K562 (cell line): ENCODE results near the gene LEUTX. TPM values are rescaled to one million over a fixed set of nuclear protein-coding genes. Genes with fewer than 3 reads are reported as not detected.

Experiments used
- ATAC-seq: fragments of 200-7000 bp; cut with Tn5 transposase; 3 replicates; pipeline ENCODE4 v1.9.1; 2020; ENCODE audit warnings: moderate library complexity
- BruUV-seq: library from RNA; stranded (reverse); fragments of 400-500 nt; replicated peaks from 2 replicates; lab custom pipeline; 2021; lab: Mats Ljungman, UMichigan
- CTCF ChIA-PET: fragments of 300-600 bp; formaldehyde crosslinking; extraction: SDS; loops from one replicate; lab custom pipeline; 2021; ENCODE audit warnings: low intra/inter-chr PET ratio; lab: Yijun Ruan, JAX
- POLR2A ChIA-PET: fragments of 300-600, 350-650 bp; sonication (Branson Sonifier 250); formaldehyde crosslinking; extraction: SDS; loops from one replicate; lab custom pipeline; 2021; ENCODE audit warnings: antibody characterized with exemption, inconsistent platforms; lab: Yijun Ruan, JAX
- DNase-seq, 4 experiments: peaks; one replicate each; pipeline versions ENCODE4 v3.0.0 to v3.0.0-alpha.2; 2011 to 2018; ENCODE audit warnings: low spot score in 3 of 4, mixed read lengths in 3 of 4; ENCODE audit errors: extremely low read depth in 1 of 4
- FAIRE-seq: peaks from 2 replicates; lab custom pipeline; 2011; peaks lifted over from hg19 to GRCh38; lab: Jason Lieb, UNC
- H2AFZ ChIP-seq: 2 replicates; pipeline ENCODE4 v1.6.0; 2011; ENCODE audit warnings: low read depth, low read length, control low read depth, inconsistent platforms
- H3K27ac ChIP-seq: fragments of 200-600 bp; 3 replicates; pipeline ENCODE4 v1.8.0; 2011; ENCODE audit warnings: low read depth, mild to moderate bottlenecking, control low read depth, inconsistent platforms, low read length, moderate library complexity, mixed read lengths; ENCODE audit errors: extremely low read depth
- H3K27me3 ChIP-seq, 2 experiments: fragments of 300-600 bp in 1 of 2; 2 replicates in 1 of 2; 3 replicates in 1 of 2; pipeline versions ENCODE4 v1.6.0 to v1.8.0; 2011; ENCODE audit warnings: inconsistent platforms in 2 of 2, low read length in 2 of 2, mild to moderate bottlenecking in 1 of 2, mixed read lengths in 1 of 2, moderate library complexity in 1 of 2; ENCODE audit not compliant: control insufficient read depth in 2 of 2, insufficient read depth in 2 of 2
- H3K36me3 ChIP-seq: fragments of 300-600 bp; 3 replicates; pipeline ENCODE4 v1.8.0; 2011; ENCODE audit warnings: mild to moderate bottlenecking, low read length, inconsistent platforms; ENCODE audit not compliant: control insufficient read depth, insufficient read depth
- H3K4me1 ChIP-seq, 2 experiments: fragments of 200-600 bp in 1 of 2; replicated peaks in 1 of 2; 2 replicates in 1 of 2; 3 replicates in 1 of 2; pipeline versions ENCODE4 v1.5.1 to v1.8.0; 2011; ENCODE audit warnings: inconsistent platforms in 2 of 2, low read length in 2 of 2, mild to moderate bottlenecking in 1 of 2, mixed read lengths in 1 of 2, moderate library complexity in 1 of 2; ENCODE audit not compliant: control insufficient read depth in 2 of 2, insufficient read depth in 2 of 2
- H3K4me2 ChIP-seq: 2 replicates; pipeline ENCODE4 v1.6.1; 2011; ENCODE audit warnings: low read length, control low read depth, inconsistent platforms, mixed read lengths; ENCODE audit not compliant: insufficient read depth
- H3K4me3 ChIP-seq: fragments of 200-600 bp; sonication (generic), shearing (Covaris generic); 2 replicates; pipeline ENCODE4 v1.5.1; 2016; ENCODE audit warnings: control low read depth, inconsistent platforms
- H3K79me2 ChIP-seq: fragments of 200-600 bp; 3 replicates; pipeline ENCODE4 v1.8.0; 2011; ENCODE audit warnings: low read length, inconsistent platforms; ENCODE audit not compliant: control insufficient read depth, insufficient read depth
- H3K9ac ChIP-seq, 2 experiments: 2 replicates each; pipeline versions ENCODE4 v1.6.0 to v1.6.1; 2011; ENCODE audit warnings: low read depth in 2 of 2, low read length in 2 of 2, control low read depth in 1 of 2, inconsistent platforms in 1 of 2, mild to moderate bottlenecking in 1 of 2, mixed read lengths in 1 of 2; ENCODE audit not compliant: insufficient read depth in 1 of 2
- H3K9me1 ChIP-seq: one replicate; pipeline ENCODE4 v1.6.0; 2011; ENCODE audit warnings: inconsistent platforms, mild to moderate bottlenecking, low read length, moderate library complexity; ENCODE audit not compliant: control insufficient read depth, insufficient read depth
- H3K9me3 ChIP-seq: replicated peaks from 2 replicates; pipeline ENCODE4 v1.5.1; 2011; ENCODE audit warnings: low read depth, low read length, inconsistent platforms; ENCODE audit not compliant: control insufficient read depth, insufficient read depth
- H4K20me1 ChIP-seq: replicated peaks from 2 replicates; pipeline ENCODE4 v1.6.1; 2011; ENCODE audit warnings: low read length, inconsistent platforms, mixed read lengths; ENCODE audit not compliant: control insufficient read depth, insufficient read depth
- ARID2 ChIP-seq: fragments of 450-650 bp; IDR thresholded peaks from 2 replicates; pipeline ENCODE4 v1.6.1; 2017; ENCODE audit warnings: antibody characterized with exemption, mild to moderate bottlenecking
- CBX5 ChIP-seq: IDR thresholded peaks from 2 replicates; pipeline ENCODE4 v1.6.1; 2014; ENCODE audit warnings: low read depth, borderline replicate concordance
- ELF4 ChIP-seq: fragments of 450-650 bp; formaldehyde crosslinking; IDR thresholded peaks from 2 replicates; pipeline ENCODE4 v1.4.0; 2022; ENCODE audit warnings: missing genetic modification characterization
- MECOM ChIP-seq: fragments of 250-450 bp; sonication (Bioruptor Pico); IDR thresholded peaks from 2 replicates; pipeline ENCODE4 v1.8.0; 2022; ENCODE audit warnings: inconsistent platforms
- NR1H2 ChIP-seq: sonication (generic); formaldehyde crosslinking; IDR thresholded peaks from 2 replicates; pipeline ENCODE4 v1.4.0; 2020; ENCODE audit warnings: mild to moderate bottlenecking, missing genetic modification reagents
- POLR2AphosphoS2 ChIP-seq: IDR thresholded peaks from 2 replicates; pipeline ENCODE4 v1.6.1; 2012; ENCODE audit warnings: low read length, improper control_type of control experiment
- SRSF7 ChIP-seq: fragments of 200-400 bp; formaldehyde crosslinking; optimal IDR thresholded peaks from 2 replicates; pipeline ENCODE3; 2017; ENCODE audit warnings: mild to moderate bottlenecking, low read depth, low read length
- WGBS: fragments of 100-300 bp; shearing (Covaris generic); methylation state at CpG from one replicate; pipeline ENCODE4 v1.1.6; 2016; ENCODE audit warnings: low coverage, mixed read lengths; ENCODE audit not compliant: insufficient coverage; ENCODE audit errors: missing lambda C conversion rate; 5-methylcytosine and 5-hydroxymethylcytosine counted together
- in situ Hi-C: fragments of 300-500 bp; cut with MboI; formaldehyde crosslinking; loops from 4 replicates; pipeline ENCODE4 v1.15.0; 2018; ENCODE audit warnings: inconsistent platforms, mixed read lengths
- intact Hi-C: fragments of 100-400 bp; cut with micrococcal nuclease; formaldehyde crosslinking; loops from 2 replicates; pipeline ENCODE4 v1.14.2; 2022
- polyA plus RNA-seq, 8 experiments: library from polyadenylated mRNA; depleted of rRNA in 4 of 8; stranded (reverse) in 5 of 8; unstranded in 3 of 8; fragments of >200 nt; fragmentation: Nextera tagmentation in 2 of 8; fragmentation: Illumina TruSeq in 1 of 8; extraction: Ambion mirVana in 2 of 8; extraction: Trizol in 1 of 8; gene quantifications; 2 replicates each; pipeline versions ENCODE4 v1.2.1 to v1.2.3, GENCODE V29; 2011 to 2014; ENCODE audit warnings: inconsistent platforms in 1 of 8, missing spikeins in 1 of 8
- total RNA-seq, 7 experiments: library from RNA; depleted of rRNA in 6 of 7; stranded (reverse); fragments of >200 nt in 6 of 7; fragmentation: Illumina TruSeq in 2 of 7; extraction: Trizol in 2 of 7; gene quantifications; 2 replicates each; pipeline versions ENCODE4 v1.2.1 to v1.2.3, GENCODE V29; 2011 to 2021; ENCODE audit warnings: low replicate concordance in 1 of 7
- TF ChIP-seq, protein P1 (sequence below): IDR thresholded peaks from 2 replicates; pipeline ENCODE4 v1.6.1; 2012; ENCODE audit warnings: low read depth, low read length, improper control_type of control experiment, borderline replicate concordance

Gene LEUTX
- total and polyA plus RNA-seq, 9 of the 15 experiments (the other 6 are each of a cell fraction or from before 2014, with no cell fraction given), result not detected

DNA sequence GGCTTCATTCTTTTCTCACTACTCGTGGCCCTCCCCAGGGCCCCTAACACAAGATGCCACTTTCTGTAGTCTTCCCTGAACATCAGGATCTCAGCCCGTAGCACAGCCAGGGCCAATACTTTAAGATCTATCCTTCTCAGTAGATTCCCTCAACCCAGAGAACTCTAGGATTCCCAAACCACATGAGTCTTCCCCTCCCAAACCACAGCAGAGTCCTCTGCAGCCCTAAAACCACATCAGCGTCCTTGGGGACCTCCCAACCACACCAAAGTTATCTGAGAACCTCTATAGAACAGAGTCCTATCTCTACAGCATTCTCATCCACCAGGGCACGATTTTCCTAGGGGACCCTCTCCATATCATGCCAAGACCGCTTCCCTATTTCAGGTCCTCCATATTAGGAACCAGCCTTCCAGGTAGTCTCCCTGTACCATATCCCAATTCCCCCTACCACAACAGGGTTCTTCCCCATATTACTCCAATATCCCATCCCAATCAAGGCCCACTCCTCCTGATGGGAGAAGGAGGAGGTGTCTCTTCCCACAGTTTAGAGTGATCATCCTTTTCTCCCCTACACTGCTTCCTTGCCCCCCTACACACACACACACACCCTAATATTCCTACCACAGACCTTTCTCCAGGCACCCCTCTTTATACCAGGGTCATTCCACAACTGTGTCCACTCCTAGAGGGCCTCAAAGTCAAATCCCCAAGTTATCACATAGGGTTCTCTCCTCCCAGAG lies 53.9 kb downstream of the LEUTX start:
- Histone ChIP-seq H2AFZ (no peak overlapping the region), H4K20me1 (peaks cover 4% of the 10 kb centered on the region; the same call in 1 of the 2 replicates), H3K4me1 (peaks cover 15 to 28% of the 10 kb centered on the region in 2 experiments), H3K9ac (peak overlapping the region; percentile 53 to 89; a peak in 3 of 4 replicates), H3K9me3 (no peaks in the 10 kb centered on the region), H3K27me3 (no peaks in the 10 kb centered on the region), H3K79me2 (peaks cover 16% of the 10 kb centered on the region), H3K36me3 (peaks cover 84% of the 10 kb centered on the region), H3K27ac (peak overlapping the region; percentile 76), H3K4me3 (peak overlapping the region; percentile 51), H3K4me2 (peak overlapping the region; percentile 76), H3K9me1 (peaks cover 8% of the 10 kb centered on the region)
- intact Hi-C loops (no loop called here), in situ Hi-C loops (no loop called here)
- TF ChIP-seq ARID2, result no peak
- no peak for TF ChIP-seq NR1H2
- TF ChIP-seq SRSF7, result no peak
- TF ChIP-seq POLR2AphosphoS2, result no peak
- TF ChIP-seq, protein P1, sequence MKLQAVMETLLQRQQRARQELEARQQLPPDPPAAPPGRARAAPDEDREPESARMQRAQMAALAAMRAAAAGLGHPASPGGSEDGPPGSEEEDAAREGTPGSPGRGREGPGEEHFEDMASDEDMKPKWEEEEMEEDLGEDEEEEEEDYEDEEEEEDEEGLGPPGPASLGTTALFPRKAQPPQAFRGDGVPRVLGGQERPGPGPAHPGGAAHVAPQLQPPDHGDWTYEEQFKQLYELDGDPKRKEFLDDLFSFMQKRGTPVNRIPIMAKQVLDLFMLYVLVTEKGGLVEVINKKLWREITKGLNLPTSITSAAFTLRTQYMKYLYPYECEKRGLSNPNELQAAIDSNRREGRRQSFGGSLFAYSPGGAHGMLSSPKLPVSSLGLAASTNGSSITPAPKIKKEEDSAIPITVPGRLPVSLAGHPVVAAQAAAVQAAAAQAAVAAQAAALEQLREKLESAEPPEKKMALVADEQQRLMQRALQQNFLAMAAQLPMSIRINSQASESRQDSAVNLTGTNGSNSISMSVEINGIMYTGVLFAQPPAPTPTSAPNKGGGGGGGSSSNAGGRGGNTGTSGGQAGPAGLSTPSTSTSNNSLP, result no peak
- no peak for TF ChIP-seq MECOM (CRISPR knock-in tag)
- no peak for TF ChIP-seq CBX5
- TF ChIP-seq ELF4 (CRISPR knock-in tag), result no peak
- BruUV-seq, result no TSS peak
- no peak for DNase-seq
- ATAC-seq, result no peak
- 65% methylated on average over 5 of the region's 5 CpGs for WGBS
- FAIRE-seq, result no peak
- CTCF ChIA-PET, result interaction anchor here (0.6 kb wide), 1 partner anchor 9 kb away, joined by 3 read pairs; no protein-coding TSS in a partner anchor
- POLR2A ChIA-PET, result interaction anchor here (1.5 to 1.8 kb wide), 3 partner anchors 10 to 40 kb away, joined by 5 to 12 read pairs (median 6); no protein-coding TSS in a partner anchor
